ENCODE data around the gene COMP. TPM values are rescaled to one million over a fixed set of nuclear protein-coding genes. Genes with fewer than 3 reads are reported as not detected.

COMP gene
- total RNA-seq, 2 donors from 2014 or later, result 0.09 to 2.0 TPM

DNA sequence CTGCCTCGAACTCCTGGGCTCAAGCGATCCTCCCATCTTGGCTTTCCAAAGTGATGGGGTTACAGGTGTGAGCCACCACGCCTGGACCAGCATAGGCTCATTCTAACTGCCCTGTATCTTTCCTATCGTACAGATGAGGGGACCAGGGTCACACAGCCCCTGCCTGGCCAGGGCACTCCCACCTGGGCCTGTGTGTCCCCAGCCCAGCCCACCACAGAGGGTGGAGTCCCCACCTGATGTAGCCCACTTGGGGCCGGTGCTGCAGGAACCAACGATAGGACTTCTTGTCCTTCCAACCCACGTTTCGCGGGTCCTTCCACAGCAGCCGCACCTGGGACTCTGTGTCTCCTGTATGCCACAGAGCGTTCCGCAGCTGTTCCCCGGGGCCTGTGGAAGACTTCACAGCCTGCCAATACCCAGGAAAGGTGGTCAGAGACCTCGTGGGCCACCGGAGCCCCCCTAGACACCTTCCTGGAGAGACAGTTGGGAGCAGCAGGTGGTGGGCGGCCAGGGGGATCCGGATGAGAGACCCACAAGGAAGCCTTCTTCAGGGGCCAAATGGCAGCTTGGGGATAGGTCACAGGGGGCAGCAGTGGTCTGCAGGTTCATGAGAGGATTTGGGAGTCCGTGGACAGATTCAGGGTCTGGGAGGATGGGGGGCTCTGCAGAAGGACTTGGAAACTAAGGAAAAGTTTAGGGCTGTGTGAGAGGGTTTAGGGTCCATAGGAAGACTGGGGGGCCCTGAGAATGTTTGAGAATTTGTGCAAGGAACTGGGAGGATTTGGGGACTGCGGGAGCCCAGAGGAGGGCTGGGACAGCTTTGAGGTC lies 6.9 kb downstream of the COMP start:
- WGBS, result 87% methylated on average over 19 of the region's 19 CpGs
- no peak for TF ChIP-seq POLR2A (IDR thresholded peaks at IDR 0.05)
- TF ChIP-seq POLR2AphosphoS5 (IDR thresholded peaks at IDR 0.05), result no peak
- TF ChIP-seq, protein P1, sequence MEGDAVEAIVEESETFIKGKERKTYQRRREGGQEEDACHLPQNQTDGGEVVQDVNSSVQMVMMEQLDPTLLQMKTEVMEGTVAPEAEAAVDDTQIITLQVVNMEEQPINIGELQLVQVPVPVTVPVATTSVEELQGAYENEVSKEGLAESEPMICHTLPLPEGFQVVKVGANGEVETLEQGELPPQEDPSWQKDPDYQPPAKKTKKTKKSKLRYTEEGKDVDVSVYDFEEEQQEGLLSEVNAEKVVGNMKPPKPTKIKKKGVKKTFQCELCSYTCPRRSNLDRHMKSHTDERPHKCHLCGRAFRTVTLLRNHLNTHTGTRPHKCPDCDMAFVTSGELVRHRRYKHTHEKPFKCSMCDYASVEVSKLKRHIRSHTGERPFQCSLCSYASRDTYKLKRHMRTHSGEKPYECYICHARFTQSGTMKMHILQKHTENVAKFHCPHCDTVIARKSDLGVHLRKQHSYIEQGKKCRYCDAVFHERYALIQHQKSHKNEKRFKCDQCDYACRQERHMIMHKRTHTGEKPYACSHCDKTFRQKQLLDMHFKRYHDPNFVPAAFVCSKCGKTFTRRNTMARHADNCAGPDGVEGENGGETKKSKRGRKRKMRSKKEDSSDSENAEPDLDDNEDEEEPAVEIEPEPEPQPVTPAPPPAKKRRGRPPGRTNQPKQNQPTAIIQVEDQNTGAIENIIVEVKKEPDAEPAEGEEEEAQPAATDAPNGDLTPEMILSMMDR (IDR thresholded peaks at IDR 0.05), result no peak
- no peaks in the 10 kb centered on the region for H3K9me3 ChIP-seq
- H3K27ac ChIP-seq, result no peak overlapping the region
- intact Hi-C loops (cut with DNase I), result no loop called here
- no peaks in the 10 kb centered on the region for H3K4me1 ChIP-seq (replicated peaks)
- H3K27me3 ChIP-seq (replicated peaks; ENCODE audit: insufficient read depth), result peaks cover 17% of the 10 kb centered on the region
- DNase-seq (ENCODE audit: low spot score), result no peak
- H3K4me3 ChIP-seq, result no peak overlapping the region
- H3K36me3 ChIP-seq, result no peaks in the 10 kb centered on the region

DNA sequence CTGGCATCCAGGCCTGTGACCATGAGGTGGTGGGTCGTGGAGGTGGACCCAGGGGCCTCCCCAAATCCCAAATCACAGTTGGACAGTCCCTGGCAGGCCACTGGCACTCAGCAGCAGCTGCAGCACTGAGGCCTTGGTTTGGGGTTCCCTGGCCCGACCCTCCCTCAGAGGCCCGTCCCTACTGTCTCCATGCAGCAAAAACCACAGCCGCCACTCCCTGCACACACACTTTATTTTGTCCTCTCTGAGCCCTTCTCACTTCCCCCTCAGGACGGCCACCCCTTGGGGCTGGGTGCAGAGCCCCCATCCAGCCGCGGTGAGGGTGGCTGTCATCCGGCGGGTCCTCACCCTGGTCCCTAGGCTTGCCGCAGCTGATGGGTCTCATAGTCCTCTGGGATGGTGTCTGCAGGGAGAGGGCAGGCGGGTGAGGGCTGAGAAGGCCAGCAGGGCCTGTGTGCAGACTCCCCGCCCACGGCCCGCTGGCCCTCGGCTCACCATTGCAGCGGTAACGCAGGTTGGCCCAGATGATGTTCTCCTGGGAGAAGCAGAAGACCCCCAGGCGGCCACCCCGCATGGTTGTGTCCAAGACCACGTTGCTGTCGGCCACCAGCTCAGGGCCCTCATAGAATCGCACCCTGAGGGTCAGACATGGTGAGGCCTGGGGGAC lies 8.4 kb downstream of the COMP start:
- H3K27ac ChIP-seq, result no peak overlapping the region
- 85% methylated on average over 22 of the region's 22 CpGs for WGBS
- TF ChIP-seq POLR2A (IDR thresholded peaks at IDR 0.05), result no peak
- TF ChIP-seq, protein P1 (IDR thresholded peaks at IDR 0.05), result no peak
- TF ChIP-seq POLR2AphosphoS5 (IDR thresholded peaks at IDR 0.05), result no peak

DNA sequence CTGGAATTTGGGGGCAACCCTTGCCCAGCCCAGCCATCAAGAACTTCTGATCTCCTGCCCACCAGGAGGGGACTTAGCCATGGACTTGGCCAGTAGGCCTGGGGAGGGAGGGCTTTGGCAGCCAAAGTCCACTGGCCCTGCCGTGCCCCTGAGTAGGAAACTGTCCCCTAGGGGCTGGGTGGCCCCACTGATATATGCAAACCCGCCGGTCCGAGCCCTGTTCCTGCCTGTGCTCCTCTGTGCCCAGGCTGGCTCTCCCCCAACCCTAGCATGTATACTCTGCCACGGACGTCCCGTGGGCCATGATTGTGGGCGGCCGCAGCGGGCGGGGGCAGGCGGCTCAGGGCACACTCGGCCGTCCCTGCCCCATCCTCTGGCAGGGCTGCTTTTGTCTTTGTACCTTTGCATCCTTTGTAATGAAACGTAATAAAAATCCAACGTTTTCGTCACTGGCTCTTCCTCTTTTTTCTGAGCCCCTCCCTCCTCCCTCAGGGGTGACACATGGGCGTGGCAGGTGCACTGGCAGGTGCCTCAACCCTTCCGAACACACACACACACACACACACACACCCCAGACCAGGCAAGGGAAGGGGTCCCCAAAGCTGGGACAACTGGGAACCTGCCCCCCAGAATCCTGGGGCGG lies 9.1 kb downstream of the COMP start:
- no peak overlapping the region for H3K4me3 ChIP-seq
- no peaks in the 10 kb centered on the region for H3K36me3 ChIP-seq
- H3K27me3 ChIP-seq (replicated peaks; ENCODE audit: insufficient read depth), result peaks cover 2% of the 10 kb centered on the region
- TF ChIP-seq POLR2AphosphoS5 (IDR thresholded peaks at IDR 0.05) (no peak), POLR2A (IDR thresholded peaks at IDR 0.05) (no peak)
- TF ChIP-seq, protein P1 (IDR thresholded peaks at IDR 0.05), result no peak
- H3K9me3 ChIP-seq, result no peaks in the 10 kb centered on the region
- 58% methylated on average over 20 of the region's 20 CpGs for WGBS
- no peaks in the 10 kb centered on the region for H3K4me1 ChIP-seq (replicated peaks)
- no peak overlapping the region for H3K27ac ChIP-seq
- no peak for DNase-seq (ENCODE audit: low spot score)
- intact Hi-C loops (cut with DNase I), result no loop called here

More for the DNA sequence above, 8.4 kb downstream of the COMP start:
- Histone ChIP-seq H3K27me3 (replicated peaks; ENCODE audit: insufficient read depth) (peaks cover 5% of the 10 kb centered on the region), H3K4me1 (replicated peaks) (no peaks in the 10 kb centered on the region), H3K36me3 (no peaks in the 10 kb centered on the region), H3K9me3 (no peaks in the 10 kb centered on the region), H3K4me3 (no peak overlapping the region)
- intact Hi-C loops (cut with DNase I), result no loop called here
- DNase-seq (ENCODE audit: low spot score), result no peak

DNA sequence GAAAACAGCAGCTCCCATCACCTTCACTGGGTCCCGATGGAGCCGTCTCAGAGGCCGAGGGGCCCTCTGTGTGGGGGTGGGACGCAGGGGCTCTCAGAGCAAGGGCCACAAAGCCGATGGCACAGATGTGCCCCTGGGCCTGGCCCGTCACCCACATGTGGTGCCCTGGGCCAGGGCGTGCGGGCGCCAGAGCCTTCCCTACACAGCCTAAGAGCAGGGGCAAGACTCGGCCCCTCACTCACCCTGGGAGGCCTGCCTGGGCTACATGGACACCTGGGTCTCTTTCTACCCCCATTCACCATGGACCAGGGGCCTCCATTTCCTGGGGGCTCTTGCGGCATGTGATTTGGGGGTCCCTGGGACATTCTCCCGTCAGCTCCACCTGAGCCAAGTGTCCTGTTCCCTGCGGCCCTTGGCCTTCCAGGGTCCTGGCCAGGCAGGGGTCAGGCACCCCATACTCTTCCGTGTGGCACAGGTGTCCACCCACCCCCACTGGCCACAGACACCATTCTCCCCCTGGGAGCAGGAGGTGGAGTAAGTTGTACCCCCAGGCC lies 10.0 kb downstream of the COMP start:
- intact Hi-C loops (cut with DNase I), result no loop called here
- Histone ChIP-seq H3K27ac (no peak overlapping the region), H3K4me3 (no peak overlapping the region), H3K36me3 (no peaks in the 10 kb centered on the region), H3K4me1 (replicated peaks) (no peaks in the 10 kb centered on the region), H3K27me3 (replicated peaks; ENCODE audit: insufficient read depth) (no peaks in the 10 kb centered on the region), H3K9me3 (no peaks in the 10 kb centered on the region)
- no peak for TF ChIP-seq POLR2AphosphoS5 (IDR thresholded peaks at IDR 0.05)
- TF ChIP-seq, protein P1 (IDR thresholded peaks at IDR 0.05), result no peak
- no peak for TF ChIP-seq POLR2A (IDR thresholded peaks at IDR 0.05)
- WGBS, result 92% methylated on average over 13 of the region's 14 CpGs
- no peak for DNase-seq (ENCODE audit: low spot score)
